AG04450 (cell line): ENCODE measurements around the gene PKD1. TPM values are rescaled to one million over a fixed set of nuclear protein-coding genes. Genes with fewer than 3 reads are reported as not detected.

Experiments used
- CTCF ChIA-PET: fragments of 300-600, 350-600 bp; formaldehyde crosslinking; extraction: SDS; loops from one replicate; lab custom pipeline; 2022; ENCODE audit warnings: antibody characterized with exemption, inconsistent platforms; lab: Charles Lee
- POLR2A ChIA-PET: fragments of 350-600 bp; formaldehyde crosslinking; extraction: SDS; loops from one replicate; lab custom pipeline; 2021; ENCODE audit warnings: antibody characterized with exemption, inconsistent platforms; lab: Yijun Ruan, JAX
- DNase-seq: peaks from one replicate; pipeline ENCODE4 v3.0.0-alpha.2; 2011; ENCODE audit warnings: low read depth, low spot score
- H3K27ac ChIP-seq: one replicate; pipeline ENCODE4 v1.5.1; 2012; ENCODE audit warnings: low read depth, low read length, control low read depth
- H3K27me3 ChIP-seq: one replicate; pipeline ENCODE4 v1.6.0; 2012; ENCODE audit warnings: low read length; ENCODE audit not compliant: control insufficient read depth, insufficient read depth
- H3K4me3 ChIP-seq: 2 replicates; pipeline ENCODE4 v1.5.1; 2011; ENCODE audit warnings: mild to moderate bottlenecking, low read depth, low read length, control low read depth
- H3K9me3 ChIP-seq: 2 replicates; pipeline ENCODE4 v1.5.1; 2012; ENCODE audit warnings: low read length; ENCODE audit not compliant: control insufficient read depth, insufficient read depth
- polyA plus RNA-seq: library from polyadenylated mRNA; depleted of rRNA; stranded (reverse); fragments of >200 nt; gene quantifications from 2 replicates; pipeline ENCODE4 v1.2.3, GENCODE V29; 2011
- TF ChIP-seq, protein P1 (sequence below): IDR thresholded peaks from 2 replicates; pipeline ENCODE4 v1.5.1; 2011; ENCODE audit warnings: low read depth, low read length, control low read depth, inconsistent platforms

PKD1 gene
- polyA plus RNA-seq, 1 experiment, result 16.1 TPM

DNA sequence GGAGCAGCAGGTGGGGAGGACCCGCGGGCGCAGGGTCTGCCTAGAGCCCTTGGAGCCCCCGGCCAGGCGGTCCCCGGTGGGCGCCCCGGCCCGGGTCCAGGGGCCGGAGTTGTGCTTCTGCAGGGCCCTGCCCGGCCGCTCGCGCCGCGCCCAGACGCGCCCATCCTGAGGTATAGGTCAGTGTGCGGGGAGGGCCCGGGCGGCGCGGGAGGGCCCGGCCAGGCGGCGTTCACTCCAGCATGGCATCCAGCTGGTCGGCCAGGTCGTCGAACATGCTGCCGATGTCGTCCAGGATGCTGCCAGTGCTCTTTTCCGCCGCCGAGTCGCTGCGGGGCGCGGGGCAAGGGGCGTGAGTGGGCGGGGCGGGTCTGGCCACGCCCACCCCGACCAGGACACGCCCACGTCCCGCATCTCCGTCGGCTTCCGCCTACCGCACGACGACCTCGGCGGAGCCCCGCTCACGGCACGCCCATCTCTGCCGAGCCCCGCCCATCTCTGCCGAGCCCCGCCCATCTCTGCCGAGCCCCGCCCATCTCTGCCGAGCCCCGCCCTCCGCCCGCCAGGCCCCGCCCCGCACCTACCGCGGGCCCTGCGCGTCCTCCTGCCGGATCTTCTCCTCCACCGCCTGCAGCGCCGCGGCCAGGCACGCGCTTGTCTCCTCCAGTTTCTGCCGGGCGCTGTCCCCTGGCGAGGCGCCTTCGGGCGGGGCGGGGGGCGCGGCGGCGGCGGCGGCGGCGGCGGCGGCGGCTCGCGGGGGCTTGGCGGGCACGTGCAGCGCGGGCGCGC lies 42.8 kb upstream of the PKD1 start:
- TF ChIP-seq, protein P1, sequence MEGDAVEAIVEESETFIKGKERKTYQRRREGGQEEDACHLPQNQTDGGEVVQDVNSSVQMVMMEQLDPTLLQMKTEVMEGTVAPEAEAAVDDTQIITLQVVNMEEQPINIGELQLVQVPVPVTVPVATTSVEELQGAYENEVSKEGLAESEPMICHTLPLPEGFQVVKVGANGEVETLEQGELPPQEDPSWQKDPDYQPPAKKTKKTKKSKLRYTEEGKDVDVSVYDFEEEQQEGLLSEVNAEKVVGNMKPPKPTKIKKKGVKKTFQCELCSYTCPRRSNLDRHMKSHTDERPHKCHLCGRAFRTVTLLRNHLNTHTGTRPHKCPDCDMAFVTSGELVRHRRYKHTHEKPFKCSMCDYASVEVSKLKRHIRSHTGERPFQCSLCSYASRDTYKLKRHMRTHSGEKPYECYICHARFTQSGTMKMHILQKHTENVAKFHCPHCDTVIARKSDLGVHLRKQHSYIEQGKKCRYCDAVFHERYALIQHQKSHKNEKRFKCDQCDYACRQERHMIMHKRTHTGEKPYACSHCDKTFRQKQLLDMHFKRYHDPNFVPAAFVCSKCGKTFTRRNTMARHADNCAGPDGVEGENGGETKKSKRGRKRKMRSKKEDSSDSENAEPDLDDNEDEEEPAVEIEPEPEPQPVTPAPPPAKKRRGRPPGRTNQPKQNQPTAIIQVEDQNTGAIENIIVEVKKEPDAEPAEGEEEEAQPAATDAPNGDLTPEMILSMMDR, result no peak
- ChIA-PET POLR2A (no interaction called here), CTCF (no interaction called here)
- Histone ChIP-seq H3K4me3 (no peak overlapping the region), H3K27me3 (no peaks in the 10 kb centered on the region), H3K27ac (no peak overlapping the region), H3K9me3 (peaks cover 7% of the 10 kb centered on the region; the same call in 1 of the 2 replicates)
- DNase-seq, result no peak

DNA sequence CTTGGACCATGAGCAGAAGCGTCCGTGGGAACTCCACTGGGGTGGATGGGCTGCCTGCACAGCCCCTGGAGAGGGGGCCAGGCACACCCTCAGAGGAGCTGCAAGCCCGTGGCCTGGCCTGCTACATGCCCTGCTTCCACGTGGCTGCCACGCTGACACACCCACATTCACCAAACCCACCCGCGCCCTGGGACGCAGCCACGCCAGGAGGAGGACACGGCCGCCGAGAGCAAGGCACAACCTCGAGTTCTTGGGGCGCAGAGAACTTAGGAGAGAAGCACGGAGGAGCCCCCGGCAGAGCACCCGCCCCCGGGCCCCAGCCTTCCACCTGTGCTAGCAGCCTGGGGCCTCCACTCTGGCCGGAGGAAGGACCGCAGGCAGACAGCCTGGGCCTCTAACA lies 41.9 kb upstream of the PKD1 start:
- Histone ChIP-seq H3K27ac (no peak overlapping the region), H3K4me3 (no peak overlapping the region), H3K27me3 (no peaks in the 10 kb centered on the region), H3K9me3 (peaks cover 7% of the 10 kb centered on the region; the same call in 1 of the 2 replicates)
- ChIA-PET POLR2A (interaction anchor here (0.7 kb wide), 1 partner anchor 22 kb away, joined by 3 read pairs; the partner anchor contains the start of gene TRAF7), CTCF (no interaction called here)
- no peak for DNase-seq
- TF ChIP-seq, protein P1, result no peak

DNA sequence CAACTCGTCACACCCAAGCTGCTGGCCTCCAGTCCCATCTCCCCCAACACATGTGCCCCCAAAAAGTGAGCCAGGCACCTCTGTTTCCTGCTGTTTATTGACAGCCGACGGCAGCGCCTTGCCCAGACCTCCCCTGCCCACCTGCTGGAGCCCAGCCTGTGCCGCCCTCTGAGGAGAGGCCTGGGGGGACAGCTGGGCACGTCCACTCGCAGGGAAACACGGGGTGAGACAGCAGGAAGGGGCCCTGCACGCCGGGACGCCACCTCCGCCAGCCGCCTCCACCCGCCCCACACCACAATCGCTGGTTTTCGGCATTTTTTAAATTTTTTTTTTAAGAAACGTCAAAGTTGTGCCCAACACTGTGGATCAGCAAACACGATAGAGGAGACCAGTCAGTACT lies 41.4 kb upstream of the PKD1 start:
- TF ChIP-seq, protein P1, result no peak
- no peak for DNase-seq
- Histone ChIP-seq H3K27ac (no peak overlapping the region), H3K27me3 (no peaks in the 10 kb centered on the region), H3K4me3 (no peak overlapping the region), H3K9me3 (peaks cover 7% of the 10 kb centered on the region; the same call in 1 of the 2 replicates)
- ChIA-PET CTCF (no interaction called here), POLR2A (no interaction called here)

DNA sequence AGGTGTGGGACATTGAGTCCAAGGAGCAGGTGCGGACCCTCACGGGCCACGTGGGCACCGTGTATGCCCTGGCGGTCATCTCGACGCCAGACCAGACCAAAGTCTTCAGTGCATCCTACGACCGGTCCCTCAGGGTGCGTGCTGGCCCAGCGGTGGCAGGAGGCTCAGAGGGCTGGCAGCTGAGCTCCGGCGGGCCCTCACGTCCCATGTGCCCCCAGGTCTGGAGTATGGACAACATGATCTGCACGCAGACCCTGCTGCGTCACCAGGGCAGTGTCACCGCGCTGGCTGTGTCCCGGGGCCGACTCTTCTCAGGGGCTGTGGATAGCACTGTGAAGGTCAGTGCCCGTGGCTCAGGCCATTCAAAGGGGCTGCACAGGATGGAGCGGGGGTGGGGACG lies 40.3 kb upstream of the PKD1 start:
- H3K4me3 ChIP-seq, result no peak overlapping the region
- H3K27me3 ChIP-seq, result no peaks in the 10 kb centered on the region
- no peak for DNase-seq
- CTCF ChIA-PET, result no interaction called here
- H3K9me3 ChIP-seq, result peaks cover 7% of the 10 kb centered on the region; the same call in 1 of the 2 replicates
- H3K27ac ChIP-seq, result no peak overlapping the region
- TF ChIP-seq, protein P1, result no peak
- POLR2A ChIA-PET, result no interaction called here

DNA sequence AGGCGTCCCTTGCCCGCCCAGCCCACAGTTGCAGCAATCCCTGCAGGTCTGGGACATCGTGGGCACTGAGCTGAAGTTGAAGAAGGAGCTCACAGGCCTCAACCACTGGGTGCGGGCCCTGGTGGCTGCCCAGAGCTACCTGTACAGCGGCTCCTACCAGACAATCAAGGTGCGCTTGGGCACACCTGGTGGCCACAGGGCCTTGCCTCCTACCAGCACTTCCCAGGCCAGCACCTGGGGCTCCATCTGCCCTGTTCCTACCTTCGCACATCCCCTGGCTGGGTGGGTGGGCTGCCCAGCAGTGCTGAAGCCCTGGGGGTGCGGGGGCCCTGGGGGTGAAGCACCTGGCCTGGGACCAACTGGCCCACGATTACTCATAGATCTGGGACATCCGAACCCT lies 39.8 kb upstream of the PKD1 start:
- ChIA-PET CTCF (no interaction called here), POLR2A (interaction anchor here (1.3 kb wide), 1 partner anchor 20 kb away, joined by 5 read pairs; the partner anchor contains the start of gene TRAF7)
- Histone ChIP-seq H3K27me3 (no peaks in the 10 kb centered on the region), H3K4me3 (no peak overlapping the region), H3K9me3 (peaks cover 7% of the 10 kb centered on the region; the same call in 1 of the 2 replicates), H3K27ac (no peak overlapping the region)
- DNase-seq, result no peak
- TF ChIP-seq, protein P1, result no peak
